Measurements from ENCODE around the gene SIL1.
"Not testable (repeated sequence)": the region's sequence is repeated elsewhere in the genome, so short reads cannot be mapped to it uniquely, and the experiment has no call there.

Gene SIL1

GRCh38 chr5:139016186-139016585 is 182.0 kb downstream of the SIL1 start:
- DNase-seq: no peak

DNA sequence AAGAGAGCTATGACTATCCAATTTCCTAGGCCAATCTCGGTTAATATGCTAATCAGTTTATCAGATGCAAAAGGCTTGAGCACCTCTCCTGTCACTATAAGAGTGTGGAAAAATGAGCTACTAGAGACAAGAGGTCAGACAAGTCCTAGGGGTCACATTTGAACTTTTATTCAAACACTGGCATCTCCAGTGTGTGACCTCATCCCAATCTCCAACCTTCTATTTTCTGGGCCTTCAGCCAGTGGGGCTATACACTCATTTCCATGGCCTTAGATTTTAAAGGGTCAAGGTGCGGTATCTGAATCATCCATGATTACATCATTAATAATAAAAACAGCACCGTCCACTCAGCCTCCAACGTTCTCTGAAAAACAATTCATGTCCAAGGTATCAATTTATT is 183.4 kb downstream of the SIL1 start:
- DNase-seq: no peak

DNA sequence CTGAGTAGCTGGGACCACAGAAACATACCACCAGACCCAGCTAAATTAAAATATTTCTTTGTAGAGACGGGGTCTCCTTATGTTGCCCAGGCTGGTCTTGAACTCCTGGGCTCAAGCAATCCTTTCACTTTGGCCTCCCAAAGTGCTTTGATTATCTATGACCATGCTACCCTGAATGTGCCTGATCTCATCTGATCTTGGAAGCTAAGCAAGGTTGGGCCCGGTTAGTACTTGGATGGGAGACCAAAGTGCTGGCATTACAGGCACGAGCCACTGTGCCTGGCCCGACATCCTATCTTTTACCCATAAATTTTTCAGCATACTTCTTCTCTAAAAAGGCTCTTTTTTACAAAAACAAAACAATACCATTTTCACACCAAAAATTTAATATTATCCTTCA is 186.0 kb downstream of the SIL1 start:
- DNase-seq: no peak

- not testable (repeated sequence) for DNase-seq
Measured at GRCh38 chr5:139011156-139011555, 187.0 kb downstream of the SIL1 start.

- DNase-seq: no peak
Measured at GRCh38 chr5:139004374-139005307, 193.5 kb downstream of the SIL1 start.

DNA sequence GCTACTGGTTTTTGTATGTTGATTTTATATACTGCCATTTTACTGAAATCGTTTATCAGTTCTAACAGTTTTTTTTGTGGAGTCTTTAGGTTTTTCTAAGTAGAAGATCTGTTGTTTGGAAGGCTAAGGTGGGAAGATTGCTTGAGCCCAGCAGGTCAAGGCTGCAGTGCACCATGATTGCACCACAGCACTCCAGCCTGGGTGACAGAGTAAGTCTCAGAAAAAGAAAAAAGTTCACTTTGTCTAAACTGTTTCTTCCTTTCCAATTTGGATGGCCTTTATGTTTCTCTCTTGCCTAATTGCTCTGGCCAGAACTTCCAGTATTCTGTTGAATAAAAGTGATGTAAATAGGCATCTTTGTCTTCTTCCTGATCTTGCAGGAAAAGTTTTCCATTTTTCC is 198.5 kb downstream of the SIL1 start:
- no peak for DNase-seq

- no peak for DNase-seq
Measured at GRCh38 chr5:138998521-138998920, 199.6 kb downstream of the SIL1 start.

DNA sequence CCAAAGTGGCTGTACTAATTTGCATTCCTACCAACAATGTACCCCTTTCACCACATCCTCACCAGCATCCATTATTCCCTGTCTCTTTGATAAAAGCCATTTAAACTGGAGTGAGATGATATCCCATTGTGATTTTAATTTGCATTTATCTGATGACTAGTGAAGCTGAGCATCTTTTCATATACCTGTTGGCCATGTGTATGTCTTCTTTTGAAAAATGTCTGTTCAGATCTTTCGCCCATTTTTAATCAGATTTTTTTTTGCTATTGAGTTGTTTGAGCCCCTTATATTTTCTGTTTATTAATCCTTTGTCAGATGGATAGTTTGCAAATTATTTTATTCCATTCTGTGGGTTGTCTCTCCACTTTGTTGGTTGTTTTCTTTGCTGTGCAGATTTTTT is 202.0 kb downstream of the SIL1 start:
- no peak for DNase-seq

DNA sequence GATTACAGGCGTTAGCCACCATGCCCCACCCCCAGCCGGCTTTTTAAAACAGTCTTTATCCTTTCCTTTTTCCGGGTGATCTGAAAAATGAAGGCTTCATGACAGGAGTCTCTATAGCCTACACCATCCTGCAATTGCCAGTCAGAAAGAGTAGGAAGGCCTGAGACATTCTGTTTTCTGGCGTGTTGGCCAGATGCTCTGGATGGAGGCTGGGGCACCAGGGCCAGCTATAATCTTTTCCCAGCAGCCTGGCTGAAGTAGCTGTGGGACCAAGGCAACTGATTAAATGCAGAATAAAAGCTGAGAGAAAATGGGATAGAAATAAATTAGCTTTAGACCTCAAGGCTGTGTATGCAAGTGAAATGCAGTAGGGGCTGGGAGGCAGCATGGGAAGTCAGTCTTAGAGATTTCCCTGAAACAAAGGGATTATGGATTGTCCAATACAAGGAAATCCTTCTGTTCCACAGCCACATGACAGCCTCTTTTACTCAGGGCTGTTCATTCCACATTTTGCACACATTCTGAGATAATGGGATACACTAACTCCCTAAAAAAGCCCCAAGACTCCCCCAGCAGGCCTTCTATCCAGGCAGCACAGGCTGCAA is 207.1 kb downstream of the SIL1 start:
- DNase-seq: no peak

GRCh38 chr5:138989720-138990119 is 208.4 kb downstream of the SIL1 start:
- DNase-seq: no peak

DNA sequence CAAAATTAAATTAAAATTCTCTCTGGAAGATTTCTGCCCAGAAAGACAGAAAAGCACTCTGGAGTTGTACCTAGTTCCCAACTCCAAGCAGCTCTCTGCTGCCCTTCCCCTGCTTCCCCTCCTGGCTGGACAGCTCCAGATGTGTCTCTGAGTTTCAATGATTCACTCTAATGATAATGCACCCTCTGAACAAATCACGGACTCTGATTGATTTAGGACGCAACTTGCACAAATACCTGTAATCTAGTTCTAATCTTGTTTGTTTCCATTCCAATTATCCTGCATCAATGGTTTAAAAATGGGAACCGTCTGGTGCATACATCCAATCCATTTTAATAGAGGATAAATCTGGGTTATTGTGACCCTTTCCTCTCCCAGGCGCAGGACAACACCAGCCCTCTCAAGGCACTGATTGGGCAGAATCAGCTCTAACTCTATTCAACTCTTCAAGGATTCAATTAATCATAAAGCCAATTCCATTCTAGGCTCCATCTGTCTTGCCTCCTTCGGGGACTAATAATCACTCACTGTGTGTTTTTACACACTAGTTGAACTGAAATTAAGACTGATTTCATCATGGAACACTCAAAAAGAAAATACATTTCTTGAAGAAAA is 211.9 kb downstream of the SIL1 start:
- DNase-seq: no peak

GRCh38 chr5:138985683-138986082 is 212.5 kb downstream of the SIL1 start:
- no peak for DNase-seq

GRCh38 chr5:138985256-138985655 is 212.9 kb downstream of the SIL1 start:
- DNase-seq: no peak

DNA sequence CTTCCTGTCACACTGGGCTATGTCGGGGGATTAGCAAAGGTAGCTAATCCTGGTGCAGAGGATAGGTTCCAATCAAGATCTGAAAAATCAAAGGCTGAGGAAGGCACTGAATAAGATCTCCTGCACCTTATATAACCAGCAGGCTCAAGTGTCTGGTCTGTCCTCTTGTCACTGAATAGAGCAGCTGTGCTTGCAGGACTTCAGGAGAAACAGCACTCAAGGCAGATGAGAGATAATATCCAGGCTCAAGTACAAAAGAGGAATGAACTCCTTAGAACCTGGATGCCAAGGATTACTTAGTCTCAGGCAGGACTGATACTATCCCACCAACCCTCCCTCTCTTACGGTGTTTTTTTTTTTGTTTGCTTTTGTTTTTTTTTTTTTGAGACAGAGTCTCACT is 214.2 kb downstream of the SIL1 start:
- no peak for DNase-seq

DNA sequence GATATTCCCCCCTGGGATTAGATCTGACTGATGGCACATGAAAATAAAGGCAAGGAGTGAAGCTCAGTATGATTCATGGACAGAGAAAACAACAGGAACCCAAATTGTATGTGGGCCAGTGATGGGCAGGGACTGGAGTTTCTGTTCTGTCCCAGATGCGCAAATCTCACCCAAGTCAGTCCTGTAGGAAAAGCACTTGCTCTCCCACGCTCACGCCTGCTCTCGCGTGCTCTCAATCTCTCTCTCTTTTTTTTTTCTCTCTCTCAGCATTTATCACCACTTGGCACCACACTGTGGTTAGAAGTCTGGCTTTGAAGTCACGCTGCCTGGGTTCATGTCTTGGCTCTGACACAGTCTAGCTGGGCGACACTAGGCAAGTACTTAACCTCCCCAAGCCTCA is 216.6 kb downstream of the SIL1 start:
- no peak for DNase-seq

GRCh38 chr5:138981131-138981530 is 217.0 kb downstream of the SIL1 start:
- DNase-seq: no peak

GRCh38 chr5:138980441-138980840 is 217.7 kb downstream of the SIL1 start:
- DNase-seq: no peak

- no peak for DNase-seq
Measured at GRCh38 chr5:138979684-138980280, 218.4 kb downstream of the SIL1 start.

- DNase-seq: no peak
Measured at GRCh38 chr5:138978581-138978980, 219.6 kb downstream of the SIL1 start.

DNA sequence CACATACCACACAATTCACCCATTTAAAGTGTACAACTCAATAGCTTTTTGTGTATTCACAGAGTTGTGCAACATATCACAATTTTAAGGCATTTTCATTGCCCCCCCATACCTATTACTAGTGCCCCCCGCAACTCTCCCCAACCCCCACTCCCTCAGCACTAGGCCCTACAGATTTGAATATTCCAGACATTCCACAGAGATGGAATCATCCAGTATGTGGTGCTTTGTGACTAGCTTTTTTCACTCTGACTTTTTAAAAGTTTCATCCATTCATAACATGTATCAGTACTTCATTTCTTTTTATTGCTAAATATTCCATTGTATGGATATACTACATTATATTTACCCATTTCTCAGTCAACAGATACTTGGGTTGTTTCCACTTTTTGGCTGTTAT is 220.1 kb downstream of the SIL1 start:
- DNase-seq: no peak

- DNase-seq: no peak
Measured at GRCh38 chr5:138975098-138975847, 222.9 kb downstream of the SIL1 start.

DNA sequence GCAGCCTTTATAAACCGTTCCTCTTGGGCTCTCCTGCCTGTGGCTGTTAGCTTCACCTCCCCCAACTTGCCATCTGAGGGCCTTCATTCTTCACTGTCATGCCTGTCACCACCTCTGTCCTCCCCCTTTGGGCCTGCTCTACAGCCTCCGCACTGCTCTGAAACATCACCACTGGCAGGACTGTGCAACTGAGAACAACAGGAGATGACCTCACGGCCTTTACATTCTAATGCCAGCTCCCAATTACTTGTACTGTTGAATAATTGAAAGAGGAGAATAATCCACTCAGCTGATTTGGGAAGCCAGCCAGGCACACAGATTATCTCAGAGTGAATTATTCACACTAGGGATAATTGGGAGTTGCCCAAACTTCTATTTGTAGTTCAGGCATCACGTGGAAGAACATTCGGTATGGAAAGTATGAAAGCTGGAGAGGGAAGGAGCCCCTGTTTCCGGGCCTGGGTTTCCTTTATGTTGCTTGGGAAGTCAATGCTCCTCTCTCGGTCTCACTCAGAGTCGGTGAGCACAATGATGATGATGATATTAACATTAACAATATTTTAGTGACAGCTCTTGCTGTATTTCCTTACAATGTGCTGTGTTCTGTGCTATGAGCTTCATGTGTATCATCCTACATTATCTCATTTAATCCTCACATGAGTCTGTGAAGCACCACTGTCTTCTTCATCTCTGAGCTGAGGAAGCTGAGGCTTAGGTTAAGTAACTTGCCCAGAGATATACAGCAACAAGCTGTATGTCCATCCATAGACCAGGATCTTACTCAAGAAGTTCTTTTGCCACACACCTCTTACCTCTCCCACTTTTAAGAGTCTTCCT is 223.7 kb downstream of the SIL1 start:
- no peak for DNase-seq
